Breast epithelium (tissue), 4 donors: ENCODE measurements around the gene ATL2. TPM values are rescaled to one million over a fixed set of nuclear protein-coding genes. Genes with fewer than 3 reads are reported as not detected.

Experiments used
- DNase-seq, 2 donors: peaks; one replicate each; pipeline ENCODE4 v3.0.0-alpha.2; 2019; ENCODE audit warnings: low spot score in 2 of 2
- H3K27ac ChIP-seq, 2 donors: fragments of 200-600 bp; sonication (generic) in 1 of 2; one replicate each; pipeline ENCODE4 v1.5.1; 2016 to 2019; ENCODE audit warnings: mild to moderate bottlenecking in 1 of 2
- H3K27me3 ChIP-seq, 2 donors: fragments of 200-600 bp; sonication (generic) in 1 of 2; one replicate each; pipeline versions ENCODE4 v1.5.1 to v1.6.0; 2017 to 2019; ENCODE audit warnings: control low read depth in 1 of 2, mild to moderate bottlenecking in 1 of 2
- H3K36me3 ChIP-seq: fragments of 200-600 bp; one replicate; pipeline ENCODE4 v1.5.1; 2019
- H3K4me1 ChIP-seq, 2 donors: fragments of 200-600 bp; sonication (generic); one replicate each; pipeline ENCODE4 v1.5.1; 2016 to 2019; ENCODE audit warnings: control low read depth in 1 of 2
- H3K4me3 ChIP-seq, 3 donors: fragments of 200-600 bp; sonication (generic); 1 replicate in 2 of 3; 2 replicates in 1 of 3; pipeline ENCODE4 v1.5.1; 2016 to 2019; ENCODE audit warnings: mild to moderate bottlenecking in 3 of 3, moderate library complexity in 2 of 3
- H3K9me3 ChIP-seq, 2 donors: fragments of 200-600 bp; sonication (generic) in 1 of 2; one replicate each; pipeline ENCODE4 v1.5.1; 2016 to 2019; ENCODE audit warnings: control low read depth in 1 of 2
- CTCF ChIP-seq, 3 donors: fragments of 450-650 bp; IDR thresholded peaks; one replicate each; pipeline ENCODE4 v1.5.1; 2016 to 2017; ENCODE audit warnings: antibody characterized with exemption in 3 of 3, mild to moderate bottlenecking in 3 of 3, moderate library complexity in 3 of 3
- POLR2A ChIP-seq: fragments of 450-650 bp; IDR thresholded peaks from one replicate; pipeline ENCODE4 v1.6.1; 2016; ENCODE audit warnings: antibody characterized with exemption, mild to moderate bottlenecking, moderate library complexity
- POLR2AphosphoS5 ChIP-seq, 3 donors: sonication (generic); formaldehyde crosslinking; IDR thresholded peaks; one replicate each; pipeline ENCODE4 v1.6.1; 2017; ENCODE audit warnings: antibody characterized with exemption in 3 of 3
- intact Hi-C: fragments of 100-400 bp; cut with DNase I; formaldehyde crosslinking; loops from one replicate; pipeline ENCODE4 v1.15.1; 2023; ENCODE audit warnings: low total_unique reads
- total RNA-seq, 3 donors: library from RNA; depleted of rRNA; stranded (reverse); fragments of >200 nt; gene quantifications; one replicate each; pipeline ENCODE4 v1.1.0, GENCODE V29; 2016

The ATL2 gene
- total RNA-seq, 3 donors from 2014 or later = 66.4 to 179 (median 159) TPM

GRCh38 chr2:38352336-38352735 is 24.7 kb downstream of the ATL2 start:
- DNase-seq = no peak
- H3K4me3 ChIP-seq = no peak overlapping the region
- no peaks in the 10 kb centered on the region for H3K4me1 ChIP-seq
- H3K27me3 ChIP-seq = no peaks in the 10 kb centered on the region
- H3K36me3 ChIP-seq = no peaks in the 10 kb centered on the region
- no peaks in the 10 kb centered on the region for H3K9me3 ChIP-seq
- TF ChIP-seq POLR2AphosphoS5 (IDR thresholded peaks at IDR 0.05) = no peak
- TF ChIP-seq CTCF (IDR thresholded peaks at IDR 0.05) = no peak
- TF ChIP-seq POLR2A = no peak
- H3K27ac ChIP-seq = no peak overlapping the region
- intact Hi-C loops = loop anchor here (5.0 kb wide), 1 partner anchor 880 kb away; no protein-coding TSS in a partner anchor

DNA sequence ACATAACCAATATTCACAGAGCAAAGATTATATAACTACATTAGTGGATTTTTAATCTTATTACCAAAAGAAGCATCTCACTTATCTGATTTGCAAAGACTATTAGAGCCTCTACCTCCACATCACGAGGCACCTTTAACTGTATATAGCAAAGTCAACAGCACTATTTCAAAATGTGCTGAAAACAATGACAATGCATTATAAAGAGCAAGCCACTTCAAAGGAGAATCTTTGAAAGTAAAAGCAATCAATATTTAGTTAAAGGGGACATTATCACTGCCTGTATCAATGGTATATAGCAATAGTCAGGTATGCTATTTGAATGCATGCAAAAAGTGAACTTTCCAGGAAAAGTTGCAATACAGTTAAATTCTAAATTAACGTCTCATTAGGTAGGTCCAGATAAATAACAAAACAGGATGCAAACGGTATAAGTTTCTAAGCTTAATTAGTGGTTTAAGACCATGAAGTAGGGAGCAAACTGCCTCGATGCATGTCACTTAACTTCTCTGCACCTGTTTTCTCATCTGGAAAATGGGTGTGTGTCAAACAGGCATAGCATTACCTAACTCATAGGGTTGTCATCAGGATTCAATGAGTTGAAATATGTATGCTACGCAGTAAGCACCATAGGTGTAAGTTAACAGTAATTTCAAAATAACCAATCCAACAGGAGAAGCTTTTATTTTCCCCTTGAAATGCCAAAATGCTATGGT is 31.6 kb downstream of the ATL2 start:
- no peaks in the 10 kb centered on the region for H3K27me3 ChIP-seq
- intact Hi-C loops = no loop called here
- TF ChIP-seq POLR2A = no peak
- TF ChIP-seq POLR2AphosphoS5 (IDR thresholded peaks at IDR 0.05) = no peak
- no peak for TF ChIP-seq CTCF (IDR thresholded peaks at IDR 0.05)
- H3K4me3 ChIP-seq = no peak overlapping the region
- H3K4me1 ChIP-seq = no peaks in the 10 kb centered on the region
- H3K9me3 ChIP-seq = no peaks in the 10 kb centered on the region
- no peak for DNase-seq
- no peaks in the 10 kb centered on the region for H3K36me3 ChIP-seq
- H3K27ac ChIP-seq = no peak overlapping the region

DNA sequence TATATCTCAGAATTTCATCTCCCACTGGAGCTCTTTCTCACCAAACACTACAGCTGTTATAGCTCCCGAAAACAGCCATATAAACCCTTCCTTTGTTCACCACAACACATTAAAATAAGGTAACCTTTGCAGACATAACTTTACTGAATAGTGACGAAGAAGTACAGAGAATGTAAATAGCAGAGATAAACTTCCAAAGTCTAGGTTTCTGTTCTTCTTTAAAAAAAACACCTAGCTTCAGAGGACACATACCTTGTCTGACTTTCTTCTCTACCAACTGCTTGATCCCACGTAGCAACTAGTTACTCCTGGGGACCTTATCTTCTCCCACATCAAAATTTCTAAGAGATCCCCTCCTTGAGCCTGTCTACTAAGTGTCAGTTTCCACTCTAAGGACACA is 32.3 kb downstream of the ATL2 start:
- TF ChIP-seq POLR2A (no peak), CTCF (IDR thresholded peaks at IDR 0.05) (no peak), POLR2AphosphoS5 (IDR thresholded peaks at IDR 0.05) (no peak)
- no peak for DNase-seq
- Histone ChIP-seq H3K9me3 (no peaks in the 10 kb centered on the region), H3K4me1 (no peaks in the 10 kb centered on the region), H3K27ac (no peak overlapping the region), H3K4me3 (no peak overlapping the region), H3K27me3 (no peaks in the 10 kb centered on the region), H3K36me3 (no peaks in the 10 kb centered on the region)
- intact Hi-C loops = loop anchor here (5.0 kb wide), 1 partner anchor 1003 kb away; the partner anchor contains the start of gene QPCT

DNA sequence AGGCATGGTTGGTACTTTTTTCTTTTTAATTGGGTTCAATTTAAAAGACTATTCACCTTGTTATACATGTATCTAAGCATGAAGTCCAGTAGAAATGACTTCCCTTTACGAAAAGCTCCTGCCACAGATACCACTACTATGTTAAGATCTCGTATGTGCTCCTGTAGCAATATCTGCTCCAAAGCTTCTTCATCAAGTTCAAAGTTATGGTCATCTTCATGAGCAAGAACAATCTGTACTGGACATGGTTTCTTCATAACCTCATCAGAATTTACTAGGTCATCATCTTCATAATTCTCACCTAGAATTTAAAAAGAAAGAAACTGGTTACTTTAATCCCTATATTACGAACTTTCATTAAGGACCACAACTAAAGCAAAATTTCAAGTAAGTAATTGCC is 33.9 kb downstream of the ATL2 start:
- intact Hi-C loops = loop anchor here (5.0 kb wide), 1 partner anchor 1001 kb away; the partner anchor contains the start of gene QPCT
- Histone ChIP-seq H3K27me3 (no peaks in the 10 kb centered on the region), H3K9me3 (no peaks in the 10 kb centered on the region), H3K27ac (no peak overlapping the region), H3K36me3 (no peaks in the 10 kb centered on the region), H3K4me1 (no peaks in the 10 kb centered on the region), H3K4me3 (no peak overlapping the region)
- TF ChIP-seq POLR2AphosphoS5 (IDR thresholded peaks at IDR 0.05) (no peak), POLR2A (no peak), CTCF (IDR thresholded peaks at IDR 0.05) (no peak)
- no peak for DNase-seq

GRCh38 chr2:38336621-38337020 is 40.5 kb downstream of the ATL2 start:
- Histone ChIP-seq H3K4me3 (no peak overlapping the region), H3K27me3 (no peaks in the 10 kb centered on the region), H3K4me1 (no peaks in the 10 kb centered on the region), H3K27ac (no peak overlapping the region), H3K9me3 (no peaks in the 10 kb centered on the region), H3K36me3 (no peaks in the 10 kb centered on the region)
- no peak for DNase-seq
- TF ChIP-seq POLR2A (no peak), POLR2AphosphoS5 (IDR thresholded peaks at IDR 0.05) (no peak), CTCF (IDR thresholded peaks at IDR 0.05) (no peak)
- intact Hi-C loops = no loop called here
